Esophagus muscularis mucosa (tissue), 4 donors: Measurements from ENCODE around the gene IMP3. TPM values are rescaled to one million over a fixed set of nuclear protein-coding genes. Genes with fewer than 3 reads are reported as not detected.
A peak's percentile ranks its signal among the peaks of the same experiment; 100 is the strongest.
"Not testable (repeated sequence)": the region's sequence is repeated elsewhere in the genome, so short reads cannot be mapped to it uniquely, and the experiment has no call there.

ENCODE experiments used
- DNase-seq: peaks from one replicate; pipeline ENCODE4 v3.0.0-alpha.2; 2017; ENCODE audit errors: extremely low spot score
- H3K27ac ChIP-seq, 4 donors: fragments of 200-600 bp; sonication (generic); replicated peaks in 1 of 4; 1 replicate in 3 of 4; 2 replicates in 1 of 4; pipeline ENCODE4 v1.5.1; 2016 to 2019; ENCODE audit warnings: mild to moderate bottlenecking in 1 of 4
- H3K27me3 ChIP-seq, 4 donors: fragments of 200-600 bp; sonication (generic); one replicate each; pipeline versions ENCODE4 v1.5.1 to v1.6.0; 2016 to 2019
- H3K36me3 ChIP-seq, 4 donors: fragments of 200-600 bp; sonication (generic); one replicate each; pipeline ENCODE4 v1.5.1; 2016 to 2019
- H3K4me1 ChIP-seq, 4 donors: fragments of 200-600 bp; sonication (generic); one replicate each; pipeline ENCODE4 v1.5.1; 2016 to 2019
- H3K4me3 ChIP-seq, 4 donors: fragments of 200-600 bp; sonication (generic); 1 replicate in 2 of 4; 2 replicates in 2 of 4; pipeline ENCODE4 v1.5.1; 2016 to 2019; ENCODE audit warnings: mild to moderate bottlenecking in 4 of 4, moderate library complexity in 1 of 4
- H3K9me3 ChIP-seq, 4 donors: fragments of 200-600 bp; sonication (generic); 1 replicate in 3 of 4; 2 replicates in 1 of 4; pipeline ENCODE4 v1.5.1; 2016 to 2019
- EP300 ChIP-seq: sonication (generic); formaldehyde crosslinking; IDR thresholded peaks from one replicate; pipeline ENCODE4 v1.6.1; 2017; ENCODE audit warnings: antibody characterized with exemption
- POLR2A ChIP-seq: fragments of 450-650 bp; IDR thresholded peaks from one replicate; pipeline ENCODE4 v1.6.1; 2017; ENCODE audit warnings: antibody characterized with exemption, moderate library complexity, mild to moderate bottlenecking, low read depth
- POLR2AphosphoS5 ChIP-seq, 2 donors: sonication (generic); formaldehyde crosslinking; IDR thresholded peaks; one replicate each; pipeline ENCODE4 v1.6.1; 2017; ENCODE audit warnings: antibody characterized with exemption in 2 of 2
- WGBS: methylation state at CpG from one replicate; pipeline ENCODE4 v1.1.5; 2018; 5-methylcytosine and 5-hydroxymethylcytosine counted together
- intact Hi-C: fragments of 100-400 bp; cut with DNase I; formaldehyde crosslinking; loops from one replicate; pipeline ENCODE4 v1.15.1; 2023
- total RNA-seq, 4 donors: library from RNA; depleted of rRNA; stranded (reverse); fragments of >200 nt; gene quantifications; one replicate each; pipeline versions ENCODE4 v1.1.0 to v1.2.1, GENCODE V29; 2016
- TF ChIP-seq, protein P1 (sequence below), 3 experiments: fragments of 200-600 bp in 2 of 3; fragments of 450-650 bp in 1 of 3; sonication (generic) in 2 of 3; IDR thresholded peaks; one replicate each; pipeline ENCODE4 v1.5.1; 2017 to 2019; ENCODE audit warnings: antibody characterized with exemption in 3 of 3, mild to moderate bottlenecking in 2 of 3, moderate library complexity in 1 of 3

Gene IMP3
- total RNA-seq, 4 donors from 2014 or later, result 49.0 to 83.5 (median 62.1) TPM

DNA sequence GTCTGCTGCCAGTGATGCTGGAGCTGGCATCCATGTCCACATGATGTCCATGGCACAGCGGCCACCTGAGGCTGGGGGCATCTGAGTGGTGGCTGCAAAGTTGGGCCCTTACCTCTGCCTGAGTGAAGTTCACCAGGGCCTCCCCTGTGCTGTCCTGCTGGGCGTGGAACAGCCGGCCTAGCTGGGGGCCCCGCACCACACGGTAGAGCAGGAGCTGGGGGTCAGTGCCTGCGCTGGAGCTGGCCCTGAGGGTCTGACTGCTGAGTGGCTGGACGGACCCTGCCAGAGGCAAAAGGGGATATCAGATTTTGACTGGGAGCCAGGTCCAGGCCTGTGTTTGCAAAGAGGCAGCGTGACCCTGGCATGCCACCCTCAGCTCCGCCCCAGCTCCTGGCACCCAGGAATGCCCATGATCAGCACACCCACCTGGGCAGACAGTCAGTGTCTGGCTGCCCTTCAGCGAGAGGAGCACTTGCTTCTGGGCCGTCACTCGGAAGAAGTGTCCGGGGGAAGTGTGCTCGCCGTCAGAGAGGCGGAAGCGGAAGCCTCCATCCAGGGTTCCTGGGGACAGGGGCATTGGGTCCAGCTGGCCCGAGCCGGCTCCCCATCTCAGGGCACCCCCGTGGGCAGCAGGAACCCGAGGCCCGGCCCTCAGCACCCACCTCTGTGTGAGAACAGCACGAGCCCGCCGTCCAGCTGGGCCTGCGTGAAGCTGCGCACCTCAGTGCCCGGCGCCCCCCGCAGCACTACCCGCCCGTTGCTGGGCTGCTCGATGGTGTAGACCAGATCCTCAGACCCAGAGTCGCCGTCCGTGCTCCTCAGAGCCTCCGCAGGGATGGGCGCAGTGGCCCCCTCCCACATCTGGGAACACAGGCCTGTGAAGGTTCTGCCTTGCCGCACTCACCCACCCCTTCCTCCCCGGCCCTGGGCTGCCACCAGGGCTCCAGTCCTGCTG is 42.4 kb upstream of the IMP3 start:
- H3K4me1 ChIP-seq, result peaks cover 7 to 35% (median 32%) of the 10 kb centered on the region in 4 donors
- TF ChIP-seq POLR2A, result no peak
- no peak overlapping the region for H3K4me3 ChIP-seq
- 88% methylated on average over 29 of the region's 40 CpGs for WGBS
- no peaks in the 10 kb centered on the region for H3K9me3 ChIP-seq
- H3K36me3 ChIP-seq, result peaks cover 32 to 94% (median 76%) of the 10 kb centered on the region in 4 donors
- no peak for DNase-seq
- intact Hi-C loops, result loop anchor here (5.0 to 10.0 kb wide), 2 partner anchors 45 to 108 kb away; partner anchors contain the start of gene PTPN9
- peak overlapping the region in 3 of 4 donors; percentile 38 to 70 (median 55) for H3K27ac ChIP-seq
- H3K27me3 ChIP-seq, result no peaks in the 10 kb centered on the region

DNA sequence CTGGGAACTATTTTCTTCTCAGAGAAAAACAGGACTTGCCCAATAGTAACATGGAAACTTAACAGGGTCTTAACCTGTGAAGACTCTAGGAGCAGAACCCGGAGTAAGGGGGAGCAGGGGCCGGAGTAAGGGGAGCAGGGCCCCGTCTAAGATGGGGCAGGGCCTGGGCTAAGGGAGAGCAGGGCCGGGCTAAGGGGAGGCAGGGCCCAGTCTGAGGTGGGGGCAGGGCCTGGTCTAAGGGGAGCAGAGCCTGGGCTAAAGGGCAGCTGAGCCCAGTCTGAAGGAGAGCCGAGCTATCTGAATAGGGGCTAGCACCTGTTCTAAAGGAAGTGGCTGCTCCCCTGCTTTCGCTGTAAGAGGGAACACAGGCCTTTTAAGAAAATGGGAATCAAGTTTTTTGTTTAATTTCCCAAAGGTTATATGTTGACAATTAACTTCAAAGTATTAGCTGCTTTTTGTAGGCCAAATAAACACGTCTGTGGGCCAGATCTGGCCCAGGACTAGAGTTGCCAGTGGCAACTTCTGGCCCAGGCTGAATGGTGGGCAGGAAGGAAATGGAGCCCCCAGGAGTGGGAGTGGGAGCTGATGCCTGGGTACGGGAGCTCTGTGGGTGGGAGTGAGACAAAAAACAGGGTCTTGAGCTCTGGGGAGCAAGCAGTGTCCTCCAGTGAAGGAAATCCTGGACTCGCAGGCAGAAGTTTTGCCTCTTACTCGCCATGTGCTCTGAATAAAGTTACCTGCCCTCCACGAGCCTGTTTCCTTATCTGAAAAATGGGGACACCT is 40.2 kb upstream of the IMP3 start:
- H3K27ac ChIP-seq, result peak overlapping the region; percentile 33 to 57 (median 38)
- no peaks in the 10 kb centered on the region for H3K27me3 ChIP-seq
- no peaks in the 10 kb centered on the region for H3K9me3 ChIP-seq
- intact Hi-C loops, result loop anchor here (5.0 to 10.0 kb wide), 2 partner anchors 43 to 105 kb away; partner anchors contain the start of gene PTPN9
- WGBS, result 71% methylated on average over 11 of the region's 11 CpGs
- peaks cover 26 to 100% (median 84%) of the 10 kb centered on the region in 4 donors for H3K36me3 ChIP-seq
- no peak for TF ChIP-seq EP300
- no peak for TF ChIP-seq POLR2AphosphoS5 (IDR thresholded peaks at IDR 0.05)
- no peak for TF ChIP-seq POLR2A
- TF ChIP-seq, protein P1, sequence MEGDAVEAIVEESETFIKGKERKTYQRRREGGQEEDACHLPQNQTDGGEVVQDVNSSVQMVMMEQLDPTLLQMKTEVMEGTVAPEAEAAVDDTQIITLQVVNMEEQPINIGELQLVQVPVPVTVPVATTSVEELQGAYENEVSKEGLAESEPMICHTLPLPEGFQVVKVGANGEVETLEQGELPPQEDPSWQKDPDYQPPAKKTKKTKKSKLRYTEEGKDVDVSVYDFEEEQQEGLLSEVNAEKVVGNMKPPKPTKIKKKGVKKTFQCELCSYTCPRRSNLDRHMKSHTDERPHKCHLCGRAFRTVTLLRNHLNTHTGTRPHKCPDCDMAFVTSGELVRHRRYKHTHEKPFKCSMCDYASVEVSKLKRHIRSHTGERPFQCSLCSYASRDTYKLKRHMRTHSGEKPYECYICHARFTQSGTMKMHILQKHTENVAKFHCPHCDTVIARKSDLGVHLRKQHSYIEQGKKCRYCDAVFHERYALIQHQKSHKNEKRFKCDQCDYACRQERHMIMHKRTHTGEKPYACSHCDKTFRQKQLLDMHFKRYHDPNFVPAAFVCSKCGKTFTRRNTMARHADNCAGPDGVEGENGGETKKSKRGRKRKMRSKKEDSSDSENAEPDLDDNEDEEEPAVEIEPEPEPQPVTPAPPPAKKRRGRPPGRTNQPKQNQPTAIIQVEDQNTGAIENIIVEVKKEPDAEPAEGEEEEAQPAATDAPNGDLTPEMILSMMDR (IDR thresholded peaks at IDR 0.05), result no peak
- H3K4me1 ChIP-seq, result peaks cover 7 to 30% (median 28%) of the 10 kb centered on the region in 4 donors
- no peak for DNase-seq
- no peak overlapping the region for H3K4me3 ChIP-seq

DNA sequence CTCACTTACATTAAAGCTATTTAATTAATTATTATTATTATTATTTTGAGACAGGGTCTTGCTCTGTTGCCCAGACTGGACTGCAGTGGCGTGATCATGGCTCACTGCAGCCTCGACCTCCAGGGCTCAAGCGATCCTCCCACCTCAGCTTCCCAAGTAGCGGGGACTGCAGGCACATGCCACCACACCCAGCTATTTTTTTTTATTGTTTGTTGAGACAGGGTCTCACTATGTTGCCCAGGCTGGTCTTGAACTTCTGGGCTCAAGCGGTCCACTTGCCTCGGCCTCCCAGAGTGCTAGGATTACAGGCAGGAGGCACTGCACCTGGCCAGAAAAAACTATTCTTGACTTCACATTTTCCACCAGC is 38.3 kb upstream of the IMP3 start:
- Histone ChIP-seq H3K36me3 (peaks cover 14 to 92% (median 70%) of the 10 kb centered on the region in 4 donors), H3K4me1 (peaks cover 11 to 37% (median 35%) of the 10 kb centered on the region in 4 donors)
- H3K27ac ChIP-seq, H3K9me3 ChIP-seq, H3K4me3 ChIP-seq, intact Hi-C loops, H3K27me3 ChIP-seq, DNase-seq: not testable (repeated sequence)
- WGBS, result 91% methylated on average over 6 of the region's 6 CpGs

DNA sequence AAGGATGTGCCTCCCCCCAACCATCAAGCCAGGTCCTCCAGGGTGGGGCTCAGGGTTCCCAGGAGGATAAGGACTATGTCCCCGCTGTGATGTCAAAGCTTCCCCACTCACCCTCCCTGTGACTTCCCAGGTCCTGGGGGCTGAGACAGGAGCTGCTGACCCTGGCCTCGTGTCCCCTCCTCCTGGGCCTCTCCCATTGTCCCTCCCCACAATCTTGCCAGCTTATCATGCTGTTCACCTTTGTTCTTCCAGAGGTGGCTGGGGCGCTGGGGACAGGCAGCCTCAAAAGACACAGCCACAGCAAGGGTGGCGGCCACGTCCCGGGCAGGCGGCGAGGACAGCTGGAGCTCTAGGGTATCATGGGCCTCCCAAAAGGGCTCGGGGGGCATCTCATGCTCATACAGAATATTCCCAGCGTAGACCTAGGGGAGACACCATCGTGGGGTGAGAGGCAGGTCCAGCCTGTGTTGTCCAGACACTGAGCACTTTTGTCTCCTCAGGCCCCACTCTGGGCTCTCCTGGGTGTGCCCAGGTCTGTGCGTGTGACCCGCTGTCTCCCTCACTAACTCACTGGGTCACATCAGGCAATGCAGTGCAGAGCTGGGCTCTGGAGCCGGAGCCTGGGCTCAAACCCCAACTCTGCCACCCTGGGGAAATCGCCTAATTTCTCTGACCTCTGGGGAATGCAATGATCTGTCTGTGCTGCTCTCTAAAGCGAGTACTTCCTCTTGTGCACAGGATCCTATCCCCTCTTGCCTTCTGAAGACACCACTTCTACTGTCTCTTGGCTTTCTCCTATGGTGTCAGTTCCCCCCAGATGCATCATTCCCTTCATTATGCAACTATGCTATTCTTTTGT is 37.7 kb upstream of the IMP3 start:
- 81% methylated on average over 13 of the region's 16 CpGs for WGBS
- Histone ChIP-seq H3K4me3 (no peak overlapping the region), H3K4me1 (peaks cover 17 to 42% (median 39%) of the 10 kb centered on the region in 4 donors), H3K27me3 (no peaks in the 10 kb centered on the region), H3K36me3 (peaks cover 14 to 85% (median 65%) of the 10 kb centered on the region in 4 donors), H3K27ac (peak overlapping the region in 3 of 4 donors; percentile 38 to 88 (median 87)), H3K9me3 (no peaks in the 10 kb centered on the region)
- intact Hi-C loops, result no loop called here
- TF ChIP-seq POLR2A (no peak), POLR2AphosphoS5 (IDR thresholded peaks at IDR 0.05) (no peak)
- TF ChIP-seq, protein P1 (IDR thresholded peaks at IDR 0.05), result no peak
- DNase-seq, result no peak

DNA sequence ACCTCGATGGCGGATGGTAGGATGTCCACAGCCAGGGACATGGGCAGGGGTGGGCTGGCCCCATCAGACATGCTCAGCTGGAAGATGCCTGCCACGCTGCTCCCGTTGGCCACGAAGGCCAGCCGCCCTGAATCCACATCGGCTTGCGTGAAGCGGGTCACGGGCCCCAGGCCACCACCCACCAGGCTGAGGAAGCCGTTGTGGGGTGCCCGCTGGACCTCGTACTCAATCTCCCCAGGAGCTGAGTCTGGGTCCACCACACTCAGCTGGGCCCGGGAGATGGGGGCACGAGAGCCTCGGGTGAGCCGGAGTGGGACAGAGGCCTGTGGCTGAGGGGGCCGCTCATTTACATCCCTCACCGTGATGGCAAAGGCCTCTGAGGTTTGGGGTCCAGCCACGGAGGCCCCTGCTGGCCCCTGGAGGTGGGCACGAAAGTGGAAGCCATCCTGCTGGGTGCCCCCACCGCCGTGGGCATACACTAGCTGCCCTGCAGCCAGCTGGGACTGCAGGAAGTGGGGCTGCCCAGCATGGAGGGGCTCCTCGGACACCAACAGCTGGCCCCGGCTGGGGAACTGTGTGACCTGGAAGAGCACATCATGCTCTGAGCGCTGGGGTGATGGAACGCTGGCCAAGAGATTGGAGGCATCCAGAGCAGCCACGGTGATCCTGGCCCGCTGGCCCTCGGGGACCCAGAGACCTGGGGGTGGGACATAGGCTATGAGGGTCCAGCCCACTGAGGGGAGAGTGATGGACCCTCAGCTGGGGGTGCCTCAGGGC is 36.9 kb upstream of the IMP3 start:
- Histone ChIP-seq H3K36me3 (peaks cover 9 to 77% (median 58%) of the 10 kb centered on the region in 4 donors), H3K4me1 (peaks cover 25 to 50% (median 47%) of the 10 kb centered on the region in 4 donors), H3K27ac (peak overlapping the region; percentile 38 to 88 (median 82)), H3K27me3 (no peaks in the 10 kb centered on the region), H3K9me3 (no peaks in the 10 kb centered on the region), H3K4me3 (no peak overlapping the region)
- TF ChIP-seq, protein P1 (IDR thresholded peaks at IDR 0.05), result no peak
- TF ChIP-seq EP300 (no peak), POLR2AphosphoS5 (IDR thresholded peaks at IDR 0.05) (peak in 1 of 2 donors; percentile 1), POLR2A (no peak)
- WGBS, result 88% methylated on average over 5 of the region's 30 CpGs
- intact Hi-C loops, result no loop called here
- DNase-seq, result no peak
